Activated CD4-positive, alpha-beta T cell treated with anti-CD3 and anti-CD28 coated beads for 4 hours (primary cell): ENCODE results near the gene FGF14.
"Not testable (repeated sequence)": the region's sequence is repeated elsewhere in the genome, so short reads cannot be mapped to it uniquely, and the experiment has no call there.

ENCODE experiments used
- DNase-seq, 2 donors: peaks; one replicate each; pipeline ENCODE4 v3.0.0-alpha.2; 2020

Gene FGF14

DNA sequence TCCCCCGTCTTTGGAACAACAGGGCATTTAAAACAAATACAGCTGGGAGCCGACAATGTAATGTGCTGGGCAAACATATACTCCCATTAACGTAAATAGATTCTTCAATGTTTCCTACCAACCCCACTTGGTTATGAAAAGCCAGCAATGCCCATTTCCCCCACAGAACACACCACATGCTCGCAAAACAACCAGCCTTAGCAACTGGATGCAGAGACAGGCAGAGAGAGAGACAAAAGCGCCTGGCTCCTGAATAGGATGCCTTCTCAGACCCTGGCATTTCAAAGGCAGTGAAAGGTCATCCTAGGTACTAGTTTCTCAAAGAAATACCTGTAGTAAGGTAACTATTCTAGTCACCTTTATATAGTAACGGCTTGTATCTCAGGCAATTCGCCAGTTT is 486.5 kb downstream of the FGF14 start:
- DNase-seq = no peak

DNA sequence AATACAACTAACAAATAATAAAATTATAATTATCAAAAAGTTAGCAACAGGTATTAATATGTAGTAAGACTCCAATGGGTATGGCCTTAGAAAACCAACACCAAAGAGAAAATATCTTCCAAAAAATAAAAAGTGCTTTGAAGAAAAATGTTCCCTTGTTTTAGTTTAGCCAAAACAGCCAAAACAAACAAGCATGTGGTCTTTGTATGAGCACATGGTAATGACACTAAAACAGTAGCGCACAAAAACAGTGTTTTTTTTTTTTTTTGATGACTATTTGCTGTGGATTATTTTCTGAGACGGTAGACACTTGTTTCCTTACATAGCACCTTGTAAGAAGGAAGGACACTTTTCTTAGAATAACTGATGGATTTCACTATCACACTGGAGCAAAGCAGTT is 490.1 kb downstream of the FGF14 start:
- DNase-seq = no peak

DNA sequence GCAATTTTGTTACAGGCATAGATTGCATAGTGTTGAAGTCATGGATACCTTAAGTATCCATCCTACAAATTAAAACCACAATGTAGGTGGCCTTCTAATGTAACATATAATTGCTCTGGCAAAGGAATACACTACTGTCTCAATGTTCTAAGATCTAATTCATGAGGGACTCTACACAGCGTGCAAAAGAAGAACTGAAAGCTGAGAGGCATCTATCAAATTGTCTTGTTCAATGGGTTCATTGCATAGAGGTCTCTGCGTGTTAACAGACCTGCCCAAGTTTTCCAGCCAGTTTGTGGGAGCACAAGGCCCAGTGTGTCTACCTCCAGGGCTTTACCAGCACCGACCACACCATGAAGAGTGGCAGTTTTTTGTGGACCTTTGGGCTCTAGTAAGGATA is 498.0 kb downstream of the FGF14 start:
- DNase-seq = no peak

DNA sequence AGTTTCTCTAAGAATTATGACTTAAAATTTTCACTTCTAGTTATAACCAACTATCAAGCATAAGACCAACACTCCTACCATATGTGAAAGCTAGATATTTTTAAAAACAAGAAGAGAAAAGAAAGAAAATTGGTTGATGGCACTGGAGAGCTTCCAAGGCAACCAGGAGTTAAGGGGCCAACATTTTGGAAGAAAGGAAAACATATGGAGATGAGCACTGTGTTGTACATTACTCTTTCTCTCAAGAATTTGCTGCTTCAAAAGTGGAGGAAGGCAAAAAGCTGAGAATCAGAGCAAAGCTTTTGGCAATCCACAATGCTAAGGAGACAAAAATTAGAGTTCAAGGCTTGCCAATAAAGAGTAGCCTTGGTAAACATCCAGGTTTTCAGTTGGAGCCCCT is 503.2 kb downstream of the FGF14 start:
- DNase-seq = no peak

DNA sequence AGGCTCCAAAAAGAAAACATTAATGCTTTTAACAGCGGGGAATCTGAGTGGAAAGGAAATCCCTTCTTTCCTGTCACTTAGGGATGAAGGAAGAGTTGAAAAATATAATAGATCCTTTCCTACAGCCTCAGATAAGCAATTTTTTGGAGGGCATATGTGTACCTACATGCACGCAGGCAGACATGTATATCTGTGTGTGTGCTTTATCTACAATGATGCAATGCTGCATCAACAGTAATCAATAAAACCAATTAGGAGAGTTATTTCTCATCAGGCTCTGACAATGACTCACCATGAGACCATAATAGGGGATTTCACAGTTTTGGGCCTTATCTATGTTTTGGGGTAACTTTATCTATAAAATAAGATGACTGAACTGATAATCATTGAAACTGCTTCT is 505.3 kb downstream of the FGF14 start:
- DNase-seq = no peak

DNA sequence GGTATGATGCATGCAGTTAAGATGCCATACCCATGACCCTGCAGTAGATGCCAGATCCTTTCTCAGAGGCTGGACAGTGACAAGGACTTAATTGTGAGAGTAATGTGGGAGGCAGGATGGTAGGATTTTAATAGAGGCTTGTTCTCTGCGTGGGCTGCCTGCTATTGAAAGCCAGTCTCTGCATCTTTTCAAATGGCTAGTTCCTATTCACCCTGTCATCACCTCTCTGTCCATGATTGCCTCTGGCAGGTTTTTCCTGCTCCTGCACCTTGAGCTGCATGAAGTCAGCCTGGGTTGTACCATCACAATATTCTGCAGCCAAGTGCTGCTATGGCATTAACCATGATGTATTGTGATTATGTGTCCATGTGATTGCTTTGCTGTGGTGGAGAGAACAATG is 508.8 kb downstream of the FGF14 start:
- no peak for DNase-seq

DNA sequence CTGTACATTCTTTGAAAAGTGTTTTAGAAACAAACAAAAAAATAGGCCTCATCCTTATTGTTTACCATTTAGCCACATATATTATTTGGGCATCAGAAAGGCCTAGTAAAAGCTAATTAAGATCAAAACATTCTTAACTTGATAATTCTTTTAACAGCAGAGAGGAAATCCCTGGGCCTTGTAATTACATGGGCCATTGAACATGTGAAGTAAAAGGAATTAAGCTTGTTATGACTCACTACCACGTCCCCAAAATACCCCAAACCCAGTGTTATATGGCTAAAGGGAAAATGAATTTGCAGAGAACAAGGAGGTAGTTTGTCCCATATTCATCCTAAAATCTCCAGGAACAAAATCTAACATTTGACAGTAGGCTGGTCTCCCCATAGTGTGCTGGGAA is 509.6 kb downstream of the FGF14 start:
- DNase-seq = no peak

DNA sequence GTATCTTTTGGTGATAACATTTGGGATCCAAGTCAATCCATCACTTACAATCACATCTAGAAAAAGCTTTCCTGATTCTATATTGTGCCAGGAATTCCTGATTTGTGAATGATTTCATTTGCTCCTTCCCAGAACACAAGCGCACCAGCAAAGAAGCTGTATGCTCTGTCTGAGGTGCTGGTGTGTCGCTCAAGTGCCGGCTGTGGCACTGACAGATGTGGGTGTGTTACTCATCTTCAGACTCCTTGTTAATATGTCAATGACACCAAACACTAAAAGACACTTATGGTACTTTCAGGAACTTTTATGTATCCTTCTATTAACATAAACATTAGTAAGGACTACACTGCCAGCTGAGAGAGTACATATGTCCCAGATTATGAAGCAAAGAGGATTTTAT is 520.3 kb downstream of the FGF14 start:
- DNase-seq = no peak

DNA sequence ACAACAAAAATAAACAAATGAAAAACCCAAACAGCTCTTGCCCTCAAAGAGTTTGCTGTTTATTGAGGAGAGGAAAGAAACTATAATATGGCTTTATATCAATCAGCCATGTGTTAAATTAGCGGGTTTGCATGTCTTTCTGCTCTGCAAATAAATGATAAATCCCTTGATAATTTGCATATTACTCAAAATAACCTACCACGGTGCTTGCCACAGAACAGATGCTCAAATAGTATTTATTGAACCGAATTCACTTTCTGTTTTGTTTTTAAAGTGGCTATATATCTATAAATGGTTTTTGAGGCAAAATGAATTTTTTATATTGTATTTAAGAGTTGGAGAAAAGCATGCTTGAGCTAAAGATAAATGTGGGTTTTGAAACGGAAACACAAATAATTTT is 521.3 kb downstream of the FGF14 start:
- DNase-seq = no peak

DNA sequence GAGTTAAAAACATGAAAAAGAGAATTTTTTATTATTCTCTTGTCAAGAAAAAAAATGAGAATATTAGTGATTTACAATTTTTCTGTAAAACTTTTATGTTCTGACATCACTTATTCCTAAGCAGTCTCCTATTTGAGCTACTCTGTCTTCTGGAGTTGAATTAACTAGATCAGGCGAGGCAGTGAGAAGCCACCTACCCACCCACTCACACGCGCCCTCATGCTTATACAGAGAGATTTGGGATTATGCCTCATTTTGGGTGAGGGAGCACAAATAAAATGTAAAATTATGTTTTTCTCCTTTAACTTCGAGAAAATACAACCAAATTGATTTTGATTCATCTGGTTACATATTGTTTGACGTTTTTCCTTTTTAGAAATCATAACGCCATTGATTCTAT is 524.9 kb downstream of the FGF14 start:
- DNase-seq = no peak

DNA sequence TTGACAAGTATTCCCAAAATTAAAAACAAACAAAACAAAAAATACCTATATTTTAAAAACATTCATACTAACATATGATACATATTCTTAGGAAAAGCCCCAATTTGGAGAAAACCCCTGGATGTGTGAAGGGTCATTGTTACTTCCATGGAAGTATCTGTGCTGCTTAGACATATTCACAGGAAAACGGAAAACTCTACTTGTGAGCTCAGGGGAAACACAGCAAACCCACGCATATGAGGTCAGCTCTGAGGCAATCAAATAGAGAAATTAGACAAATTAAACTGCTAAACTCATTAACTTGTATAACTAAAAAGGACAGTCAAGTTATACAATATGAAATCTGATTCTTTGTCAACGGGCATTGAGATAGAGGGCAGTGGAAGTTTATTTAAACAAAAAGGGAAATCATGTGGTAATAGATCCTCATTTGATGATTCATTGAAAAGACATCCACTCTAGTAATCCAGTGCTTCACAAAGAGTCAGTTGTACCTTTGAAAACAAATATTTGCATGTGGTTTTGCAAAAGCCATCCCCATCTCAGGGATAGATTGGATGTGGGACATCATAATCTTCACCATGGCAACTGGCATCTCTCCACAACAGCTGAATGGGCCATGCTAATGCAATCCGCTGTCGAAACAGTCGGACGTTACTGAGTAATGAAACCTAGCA is 526.0 kb downstream of the FGF14 start:
- no peak for DNase-seq

DNA sequence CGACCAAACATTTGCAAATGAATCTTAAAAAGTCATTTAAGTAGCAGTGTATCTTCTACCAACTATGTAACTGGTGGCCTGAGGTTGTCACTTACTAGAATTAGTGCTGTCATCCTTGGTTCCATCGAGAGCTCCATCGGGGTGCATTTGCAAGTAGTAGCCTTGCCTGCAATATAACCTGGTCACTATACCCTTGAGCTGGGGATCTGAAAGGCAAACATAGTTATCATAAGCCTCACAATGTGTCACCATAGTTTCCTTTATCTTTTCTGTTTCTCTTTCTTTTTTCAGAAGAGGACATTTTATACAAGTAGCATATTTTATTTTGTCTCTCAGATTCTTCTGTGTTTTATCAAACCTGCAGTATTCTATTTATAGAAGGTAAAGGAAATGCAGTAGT is 526.8 kb downstream of the FGF14 start:
- no peak for DNase-seq

DNA sequence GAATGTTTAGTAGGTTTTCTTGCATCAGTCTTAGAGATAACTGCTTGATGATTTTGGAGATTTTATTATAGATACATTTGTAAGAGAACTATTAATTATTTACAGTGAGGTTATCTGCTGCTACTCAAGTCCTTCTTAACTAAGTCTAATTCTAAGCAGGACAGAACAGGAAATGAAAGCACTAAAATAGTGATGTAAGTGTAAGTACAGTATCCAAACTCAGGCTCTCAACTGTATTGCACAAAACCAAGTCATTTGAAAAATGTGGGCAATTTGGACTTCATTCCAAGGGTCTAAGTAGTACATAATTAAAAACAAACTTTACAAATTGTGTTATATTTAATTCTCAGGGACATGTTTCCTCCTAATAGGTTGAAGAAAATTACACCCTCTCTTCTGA is 532.3 kb downstream of the FGF14 start:
- no peak for DNase-seq

DNA sequence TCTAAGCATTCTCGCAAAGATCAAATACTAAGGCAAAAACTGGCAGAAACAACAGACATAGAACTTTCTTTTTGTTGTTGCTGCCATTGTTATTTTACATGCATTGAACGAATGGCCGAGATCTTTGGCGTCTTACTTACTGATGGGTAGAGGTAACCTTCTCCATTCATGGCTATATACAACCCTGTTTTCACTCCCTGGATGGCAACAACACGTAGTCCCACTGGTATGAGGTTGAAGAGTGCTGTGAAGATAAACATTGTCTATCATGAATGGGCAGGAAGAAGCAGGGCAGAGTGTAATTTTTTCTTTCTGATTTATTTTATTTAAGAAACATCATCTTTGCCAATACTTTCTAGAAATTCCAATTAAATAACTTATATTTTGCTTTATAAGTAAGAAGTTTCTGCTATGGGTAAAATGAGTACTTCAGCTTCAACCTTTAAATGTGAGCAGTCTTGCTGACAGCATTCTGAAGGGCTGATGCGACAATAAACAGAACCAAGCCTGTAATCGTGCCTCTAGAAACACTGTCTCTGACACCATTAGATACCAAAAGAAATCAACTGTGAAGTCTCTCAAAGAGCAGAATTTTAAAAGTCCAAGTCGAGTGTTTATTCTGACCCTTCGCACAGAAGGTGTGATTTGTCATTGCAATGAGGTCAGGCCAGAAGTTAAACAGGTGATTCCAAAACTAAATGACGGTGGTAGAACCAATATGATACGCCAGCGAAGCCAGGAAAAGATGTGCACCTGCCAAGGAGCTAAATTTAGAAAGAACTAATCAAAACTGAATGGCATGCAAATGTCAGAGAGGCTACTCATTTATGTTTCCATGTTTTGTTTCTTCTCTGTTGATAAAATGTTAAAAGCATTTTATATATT is 533.0 kb downstream of the FGF14 start:
- no peak for DNase-seq

DNA sequence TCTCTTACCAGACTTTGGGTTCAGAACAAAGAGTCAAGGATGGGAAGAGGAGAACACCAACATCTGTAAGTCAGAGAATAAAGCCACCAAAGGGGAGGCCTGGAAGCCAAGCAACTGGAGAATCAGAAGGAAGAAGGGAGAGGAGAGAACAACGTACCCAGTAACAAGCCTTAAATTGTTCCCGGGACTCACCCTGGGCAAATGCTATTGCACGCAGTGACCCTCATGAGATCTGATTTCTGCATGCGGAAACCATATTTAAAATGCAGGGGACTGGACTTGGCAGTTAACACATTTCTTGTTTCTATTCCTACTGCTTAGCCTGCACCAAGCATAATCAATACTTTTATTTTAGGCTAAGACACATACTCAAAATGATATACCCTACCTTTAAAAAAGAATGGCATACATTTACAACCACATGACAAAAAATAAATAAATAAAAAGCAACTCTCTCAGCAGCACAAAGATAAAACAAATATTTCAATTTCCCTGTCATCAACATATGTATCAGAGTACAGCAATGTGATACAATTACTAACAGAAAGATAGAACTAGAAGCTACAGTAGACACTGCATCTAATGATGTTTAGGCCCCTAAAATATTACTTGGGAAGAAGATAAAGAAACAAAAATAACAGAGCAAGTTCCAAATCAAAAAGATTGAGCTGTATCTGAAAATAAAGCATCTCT is 534.8 kb downstream of the FGF14 start:
- no peak for DNase-seq

DNA sequence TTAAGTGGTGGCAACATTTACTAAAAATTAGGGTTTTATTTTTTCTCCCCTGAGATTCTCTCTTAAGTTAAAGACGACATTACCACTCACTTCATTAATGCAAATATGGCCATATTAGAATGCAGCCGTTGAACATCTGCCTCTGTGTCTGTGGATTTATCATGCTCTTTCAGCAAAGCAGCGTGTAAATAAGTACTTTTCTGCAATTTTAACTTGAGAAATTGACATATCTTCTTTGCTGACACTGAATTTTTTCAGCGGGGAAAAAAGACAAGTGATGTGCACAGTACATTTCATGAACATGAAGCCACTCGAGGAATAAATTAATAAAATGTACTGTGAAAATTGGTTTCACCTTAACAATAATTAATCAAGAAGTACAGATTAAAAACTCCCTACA is 543.0 kb downstream of the FGF14 start:
- DNase-seq = no peak

DNA sequence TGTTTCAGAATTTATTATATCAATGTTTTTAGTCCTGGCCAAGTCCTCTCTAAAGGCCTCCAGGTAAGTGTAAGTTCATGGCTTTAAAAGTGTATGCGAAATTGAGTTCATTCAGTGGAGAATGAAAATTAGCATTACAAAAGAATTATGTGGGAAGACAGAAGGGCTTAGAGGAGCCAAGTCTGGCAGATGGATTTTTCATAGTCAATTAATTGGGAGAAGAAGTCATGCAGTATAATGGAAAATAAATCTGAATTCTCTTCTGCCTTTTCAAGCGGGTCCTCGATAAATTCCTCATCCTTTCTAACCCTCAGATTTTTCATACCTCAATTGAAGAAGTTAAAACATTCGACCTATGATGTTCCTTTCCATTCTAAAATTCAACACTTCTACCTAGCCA is 555.1 kb downstream of the FGF14 start:
- no peak for DNase-seq

DNA sequence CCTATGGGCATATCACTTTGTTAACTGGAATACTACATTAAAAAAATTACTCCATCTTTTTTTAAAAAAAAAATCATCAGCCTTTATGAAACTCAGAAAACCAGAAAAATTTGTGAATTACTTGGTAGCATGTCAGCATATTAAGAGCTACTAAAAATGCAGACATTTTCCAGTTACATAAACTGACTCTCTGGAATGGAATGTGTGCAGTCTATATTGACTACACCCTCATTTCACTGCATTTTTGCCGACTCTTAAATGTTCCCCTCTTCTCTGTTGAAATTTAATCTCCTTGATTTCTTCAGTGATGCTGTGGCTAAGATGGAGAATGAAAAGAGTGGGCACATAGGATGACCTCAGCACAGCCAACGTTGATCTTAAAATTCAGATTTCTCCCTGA is 555.6 kb downstream of the FGF14 start:
- DNase-seq = no peak

DNA sequence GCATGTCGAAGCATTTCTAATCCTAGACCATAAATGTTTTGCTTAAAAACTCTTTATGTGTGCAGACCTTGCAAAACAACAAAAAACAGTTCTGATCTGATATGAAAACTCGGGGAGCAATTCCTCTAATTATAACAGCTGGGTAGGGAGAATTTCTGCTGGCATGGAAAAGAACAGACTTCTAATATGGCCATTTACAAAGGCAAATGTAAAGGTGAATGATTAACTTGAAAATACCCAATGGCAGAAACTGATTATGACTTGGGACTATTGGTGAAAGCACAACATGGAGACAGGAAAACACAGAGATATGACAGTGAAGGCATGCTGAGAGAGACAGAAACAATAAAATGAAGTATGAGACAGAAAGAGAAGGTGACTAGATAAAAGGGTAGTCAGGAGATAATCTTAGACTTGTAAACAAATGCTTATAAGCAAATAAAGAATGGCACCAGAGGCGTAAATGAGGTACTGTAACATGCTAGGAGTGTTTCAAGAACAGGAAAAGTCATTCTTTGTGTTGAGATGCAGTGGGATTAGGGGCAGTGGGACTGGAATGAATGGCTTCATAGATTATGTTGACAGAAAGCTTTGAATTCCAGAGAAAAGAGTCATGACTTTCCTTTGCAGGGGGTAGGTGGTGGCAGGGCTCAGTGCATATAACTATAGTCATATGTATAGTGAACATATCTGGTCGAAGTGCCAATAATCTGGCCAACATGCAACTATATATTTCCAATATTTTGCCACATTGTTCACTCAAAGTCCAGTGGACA is 556.4 kb downstream of the FGF14 start:
- no peak for DNase-seq

DNA sequence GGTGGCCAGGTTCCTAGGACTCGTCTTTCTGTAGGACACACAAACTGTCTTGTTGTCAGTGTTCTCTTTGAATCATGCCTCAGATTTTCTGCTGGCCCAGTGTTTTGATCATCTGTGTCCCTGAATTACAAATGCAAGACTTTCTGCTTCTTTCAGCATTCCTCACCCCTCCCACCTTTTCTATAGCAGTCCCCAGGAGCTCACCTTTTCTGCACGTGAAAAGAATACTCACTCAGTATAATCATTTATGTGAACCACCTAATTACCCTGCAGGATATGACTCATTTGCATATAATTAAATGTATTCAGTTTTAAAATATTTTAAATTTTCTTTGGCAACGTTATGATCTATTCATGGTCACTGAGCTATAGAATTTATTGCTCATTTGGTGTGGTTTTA is 560.1 kb downstream of the FGF14 start:
- no peak for DNase-seq

DNA sequence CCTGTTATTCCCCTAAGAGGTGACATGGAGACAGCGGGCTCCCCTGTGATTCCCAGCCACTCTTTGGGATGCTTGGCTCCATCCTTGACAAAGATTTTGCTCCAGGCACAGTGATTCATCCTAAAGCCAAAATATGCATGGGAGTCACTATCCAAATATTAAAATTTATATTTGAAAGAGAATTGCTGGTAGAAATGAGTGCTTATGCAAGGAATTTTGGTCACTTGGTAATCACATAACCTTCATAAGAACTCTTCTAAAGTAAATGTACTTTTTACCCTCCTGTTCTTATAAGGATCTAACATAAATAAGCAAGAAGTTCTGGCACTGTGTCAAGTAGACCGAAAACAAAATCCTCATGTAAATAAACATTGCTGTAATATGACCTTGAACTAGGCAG is 563.5 kb downstream of the FGF14 start:
- DNase-seq = no peak

DNA sequence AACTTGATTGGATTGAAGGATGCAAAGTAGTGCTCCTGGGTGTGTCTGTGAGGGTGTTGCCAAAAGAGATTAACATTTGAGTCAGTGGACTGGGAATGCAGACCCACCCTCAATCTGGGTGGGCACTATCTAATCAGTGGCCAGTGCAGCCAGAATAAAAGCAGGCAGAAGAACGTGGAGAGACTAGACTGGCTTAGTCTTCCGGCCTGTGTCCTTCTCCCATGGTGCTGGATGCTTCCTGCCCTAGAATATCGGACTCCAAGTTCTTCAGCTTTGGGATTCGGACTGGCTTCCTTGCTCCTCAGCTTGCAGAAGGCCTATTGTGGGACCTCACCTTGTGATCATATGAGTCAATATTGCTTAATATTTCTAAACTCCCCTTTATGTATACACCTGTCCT is 564.1 kb downstream of the FGF14 start:
- DNase-seq = not testable (repeated sequence)

DNA sequence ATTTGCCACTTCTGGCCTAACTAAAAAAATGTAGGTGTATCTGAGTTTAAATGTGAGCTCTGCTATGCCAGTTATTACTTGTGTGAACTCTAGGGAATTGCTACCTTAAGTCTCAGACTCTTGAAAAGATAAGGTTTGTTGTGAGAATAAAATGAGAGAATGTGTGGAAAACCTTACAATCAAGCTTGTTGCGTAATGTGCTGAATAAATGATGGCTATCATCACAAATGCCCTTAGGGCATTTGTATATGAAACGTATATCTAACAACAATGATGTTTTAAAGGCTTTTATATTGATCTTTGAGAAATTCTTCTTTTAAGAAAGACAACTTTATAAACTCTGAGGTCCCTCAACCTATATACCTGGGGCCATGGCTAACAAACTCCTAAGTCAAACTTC is 564.6 kb downstream of the FGF14 start:
- no peak for DNase-seq
